Caco-2 (cell line): ENCODE measurements around the gene ADD3. TPM values are rescaled to one million over a fixed set of nuclear protein-coding genes. Genes with fewer than 3 reads are reported as not detected.

Experiments
- BruUV-seq: library from RNA; stranded (reverse); fragments of 400-500 nt; replicated peaks from 2 replicates; lab custom pipeline; 2021; lab: Mats Ljungman, UMichigan
- CTCF ChIA-PET: fragments of 300-600 bp; sonication (Branson Sonifier 250); formaldehyde crosslinking; loops from one replicate; lab custom pipeline; 2022; ENCODE audit warnings: antibody characterized with exemption; lab: Charles Lee
- POLR2A ChIA-PET: fragments of 300-600 bp; sonication (Branson Sonifier 250); formaldehyde crosslinking; loops from one replicate; lab custom pipeline; 2022; ENCODE audit warnings: antibody characterized with exemption; lab: Charles Lee
- DNase-seq, 2 experiments: peaks; one replicate each; pipeline versions ENCODE4 v3.0.0 to v3.0.0-alpha.2; 2020 to 2022
- H3K27me3 ChIP-seq: replicated peaks from 2 replicates; pipeline ENCODE4 v1.6.0; 2011; ENCODE audit warnings: low read length; ENCODE audit not compliant: control insufficient read depth, insufficient read depth
- H3K36me3 ChIP-seq: 2 replicates; pipeline ENCODE4 v1.5.1; 2011; ENCODE audit warnings: low read length; ENCODE audit not compliant: control insufficient read depth, insufficient read depth
- H3K4me1 ChIP-seq: fragments of 250-450 bp; sonication (Bioruptor Pico); 2 replicates; pipeline ENCODE4 v1.5.1; 2020; ENCODE audit warnings: mild to moderate bottlenecking
- H3K4me3 ChIP-seq: 2 replicates; pipeline ENCODE4 v1.5.1; 2011; ENCODE audit warnings: low read depth, mild to moderate bottlenecking, control low read depth, low read length
- H3K9me3 ChIP-seq: fragments of 250-450 bp; sonication (Bioruptor Pico); 2 replicates; pipeline ENCODE4 v1.5.1; 2020; ENCODE audit warnings: mild to moderate bottlenecking, moderate library complexity
- H3K27ac Mint-ChIP-seq: one replicate; pipeline ENCODE4 v1.8.0; 2022; ENCODE audit warnings: mixed read lengths; ENCODE audit not compliant: unreplicated experiment
- H3K27me3 Mint-ChIP-seq: one replicate; pipeline ENCODE4 v1.8.0; 2022; ENCODE audit warnings: mixed read lengths; ENCODE audit not compliant: insufficient read depth, unreplicated experiment
- H3K36me3 Mint-ChIP-seq: one replicate; pipeline ENCODE4 v1.8.0; 2022; ENCODE audit warnings: mild to moderate bottlenecking, mixed read lengths; ENCODE audit not compliant: insufficient read depth, unreplicated experiment
- H3K4me1 Mint-ChIP-seq: one replicate; pipeline ENCODE4 v1.8.0; 2022; ENCODE audit warnings: low read depth, mixed read lengths; ENCODE audit not compliant: unreplicated experiment
- H3K4me3 Mint-ChIP-seq: one replicate; pipeline ENCODE4 v1.8.0; 2022; ENCODE audit warnings: mild to moderate bottlenecking, moderate library complexity, mixed read lengths; ENCODE audit not compliant: unreplicated experiment
- H3K9me3 Mint-ChIP-seq: one replicate; pipeline ENCODE4 v1.8.0; 2022; ENCODE audit warnings: mixed read lengths; ENCODE audit not compliant: unreplicated experiment
- intact Hi-C: fragments of 100-400 bp; cut with micrococcal nuclease; formaldehyde crosslinking; loops from one replicate; pipeline ENCODE4 v1.10.0; 2022; ENCODE audit not compliant: unreplicated experiment
- total RNA-seq: library from RNA; stranded (reverse); gene quantifications from 2 replicates; pipeline ENCODE4 v1.2.3, GENCODE V29; 2022
- TF ChIP-seq, protein P1 (sequence below), 2 experiments: fragments of 200-600 bp in 1 of 2; IDR thresholded peaks; 1 replicate in 1 of 2; 2 replicates in 1 of 2; pipeline versions ENCODE4 v1.5.1 to v1.8.0; 2011 to 2022; ENCODE audit warnings: antibody characterized with exemption in 1 of 2, control low read depth in 1 of 2, inconsistent platforms in 1 of 2, low read depth in 1 of 2, low read length in 1 of 2, mild to moderate bottlenecking in 1 of 2, moderate library complexity in 1 of 2; ENCODE audit not compliant: insufficient read depth in 1 of 2, severe bottlenecking in 1 of 2, unreplicated experiment in 1 of 2

The ADD3 gene
- total RNA-seq, 1 experiment from 2014 or later, result 264 TPM

DNA sequence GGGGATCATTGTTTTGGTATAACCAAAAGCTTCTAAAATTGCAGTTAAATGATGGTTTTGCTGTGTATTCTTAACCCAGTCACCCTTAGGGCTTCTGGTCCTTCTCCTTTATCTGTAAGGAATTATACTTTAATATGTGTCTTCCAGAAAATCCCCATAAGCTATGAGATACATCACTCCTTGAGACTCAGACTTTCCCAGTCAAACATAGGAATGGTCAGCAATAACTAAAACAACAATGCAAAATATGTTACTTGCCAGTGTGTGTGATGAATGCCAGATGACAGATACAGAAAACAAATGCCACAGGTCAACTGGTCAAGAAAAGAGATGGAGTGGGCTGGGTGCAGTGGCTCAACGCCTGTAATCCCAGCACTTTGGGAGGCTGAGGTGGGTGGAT is 10.1 kb downstream of the ADD3 start:
- ChIA-PET POLR2A (no interaction called here), CTCF (no interaction called here)
- BruUV-seq, result no TSS peak
- peaks cover 16% of the 10 kb centered on the region for H3K4me1 ChIP-seq
- TF ChIP-seq, protein P1, sequence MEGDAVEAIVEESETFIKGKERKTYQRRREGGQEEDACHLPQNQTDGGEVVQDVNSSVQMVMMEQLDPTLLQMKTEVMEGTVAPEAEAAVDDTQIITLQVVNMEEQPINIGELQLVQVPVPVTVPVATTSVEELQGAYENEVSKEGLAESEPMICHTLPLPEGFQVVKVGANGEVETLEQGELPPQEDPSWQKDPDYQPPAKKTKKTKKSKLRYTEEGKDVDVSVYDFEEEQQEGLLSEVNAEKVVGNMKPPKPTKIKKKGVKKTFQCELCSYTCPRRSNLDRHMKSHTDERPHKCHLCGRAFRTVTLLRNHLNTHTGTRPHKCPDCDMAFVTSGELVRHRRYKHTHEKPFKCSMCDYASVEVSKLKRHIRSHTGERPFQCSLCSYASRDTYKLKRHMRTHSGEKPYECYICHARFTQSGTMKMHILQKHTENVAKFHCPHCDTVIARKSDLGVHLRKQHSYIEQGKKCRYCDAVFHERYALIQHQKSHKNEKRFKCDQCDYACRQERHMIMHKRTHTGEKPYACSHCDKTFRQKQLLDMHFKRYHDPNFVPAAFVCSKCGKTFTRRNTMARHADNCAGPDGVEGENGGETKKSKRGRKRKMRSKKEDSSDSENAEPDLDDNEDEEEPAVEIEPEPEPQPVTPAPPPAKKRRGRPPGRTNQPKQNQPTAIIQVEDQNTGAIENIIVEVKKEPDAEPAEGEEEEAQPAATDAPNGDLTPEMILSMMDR (IDR thresholded peaks at IDR 0.05; ENCODE audit: insufficient read depth in 1 of 2, low read depth in 1 of 2, low read length in 1 of 2, severe bottlenecking in 1 of 2, unreplicated experiment in 1 of 2), result no peak
- DNase-seq, result no peak
- no peak overlapping the region for H3K27ac Mint-ChIP-seq
- H3K36me3 Mint-ChIP-seq, result peaks cover 34% of the 10 kb centered on the region
- H3K4me1 Mint-ChIP-seq, result peaks cover 39% of the 10 kb centered on the region
- H3K27me3 ChIP-seq, result no peaks in the 10 kb centered on the region
- H3K36me3 ChIP-seq, result peaks cover 2% of the 10 kb centered on the region; the same call in 1 of the 2 replicates
- intact Hi-C loops, result no loop called here
- no peak overlapping the region for H3K4me3 Mint-ChIP-seq
- H3K9me3 Mint-ChIP-seq, result no peaks in the 10 kb centered on the region
- no peak overlapping the region for H3K4me3 ChIP-seq
- H3K27me3 Mint-ChIP-seq, result no peaks in the 10 kb centered on the region
- H3K9me3 ChIP-seq, result no peaks in the 10 kb centered on the region

- no peaks in the 10 kb centered on the region for H3K9me3 Mint-ChIP-seq
- POLR2A ChIA-PET, result no interaction called here
- no peaks in the 10 kb centered on the region for H3K27me3 Mint-ChIP-seq
- no peaks in the 10 kb centered on the region for H3K36me3 ChIP-seq
- intact Hi-C loops, result no loop called here
- CTCF ChIA-PET, result interaction anchor here (1.3 kb wide), 1 partner anchor 136 kb away, joined by 3 read pairs; no protein-coding TSS in a partner anchor
- H3K27ac Mint-ChIP-seq, result no peak overlapping the region
- H3K36me3 Mint-ChIP-seq, result peaks cover 17% of the 10 kb centered on the region
- H3K4me3 ChIP-seq, result no peak overlapping the region
- DNase-seq, result no peak
- no TSS peak for BruUV-seq
- no peak overlapping the region for H3K4me3 Mint-ChIP-seq
- H3K27me3 ChIP-seq, result no peaks in the 10 kb centered on the region
- H3K4me1 ChIP-seq, result peaks cover 5% of the 10 kb centered on the region; the same call in 1 of the 2 replicates
- no peaks in the 10 kb centered on the region for H3K9me3 ChIP-seq
- TF ChIP-seq, protein P1 (IDR thresholded peaks at IDR 0.05; ENCODE audit: insufficient read depth in 1 of 2, low read depth in 1 of 2, low read length in 1 of 2, severe bottlenecking in 1 of 2, unreplicated experiment in 1 of 2), result no peak
- peaks cover 32% of the 10 kb centered on the region for H3K4me1 Mint-ChIP-seq
Measured at GRCh38 chr10:110020265-110020664, 12.5 kb downstream of the ADD3 start.

DNA sequence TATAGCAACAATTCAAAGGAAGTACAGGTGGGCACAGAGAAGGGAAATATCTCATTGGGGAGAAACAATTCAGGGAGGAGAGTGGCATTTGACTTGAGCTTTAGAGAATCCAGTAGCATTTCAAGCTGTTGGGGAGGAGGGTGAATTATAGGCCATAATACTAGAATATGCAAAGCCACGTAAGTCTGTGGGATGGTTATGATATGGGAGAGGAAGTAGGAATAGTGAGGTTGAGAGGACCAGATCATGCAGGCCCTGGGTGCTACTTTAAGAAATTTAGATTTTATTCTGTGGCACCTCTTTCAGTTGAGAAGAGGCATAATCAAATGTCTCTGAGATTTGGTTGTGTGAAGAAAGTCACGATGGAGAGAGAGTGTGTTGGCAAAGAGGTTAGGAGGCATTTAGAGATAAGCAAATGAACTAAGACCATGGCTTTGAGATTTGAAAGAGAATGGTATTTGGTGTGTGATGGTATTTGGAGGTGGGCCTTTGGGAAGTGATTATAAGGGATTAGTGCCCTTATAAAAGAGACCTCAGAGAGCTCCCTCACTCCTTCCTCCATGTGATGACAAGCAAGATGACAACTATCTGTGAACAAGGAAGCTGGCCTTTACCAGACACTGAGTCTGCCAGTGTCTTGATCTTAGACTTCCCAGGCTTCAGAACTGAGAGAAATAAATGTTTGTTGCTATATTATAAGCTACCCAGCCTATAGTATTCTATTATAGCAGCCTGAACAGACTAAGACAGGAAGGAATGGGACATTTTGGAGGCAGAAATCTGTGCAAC is 15.1 kb downstream of the ADD3 start:
- Mint-ChIP-seq H3K36me3 (peaks cover 11% of the 10 kb centered on the region), H3K9me3 (no peaks in the 10 kb centered on the region), H3K27me3 (no peaks in the 10 kb centered on the region), H3K27ac (no peak overlapping the region), H3K4me3 (no peak overlapping the region), H3K4me1 (peaks cover 27% of the 10 kb centered on the region)
- ChIA-PET CTCF (interaction anchor here (0.6 to 1.2 kb wide), 2 partner anchors 20 to 139 kb away, joined by 3 read pairs; no protein-coding TSS in a partner anchor), POLR2A (interaction anchor here (0.9 kb wide), 1 partner anchor 16 kb away, joined by 3 read pairs; the partner anchor contains the start of gene ADD3)
- TF ChIP-seq, protein P1 (IDR thresholded peaks at IDR 0.05; ENCODE audit: insufficient read depth in 1 of 2, low read depth in 1 of 2, low read length in 1 of 2, severe bottlenecking in 1 of 2, unreplicated experiment in 1 of 2), result no peak
- intact Hi-C loops, result no loop called here
- BruUV-seq, result no TSS peak
- Histone ChIP-seq H3K4me3 (no peak overlapping the region), H3K4me1 (no peaks in the 10 kb centered on the region), H3K36me3 (no peaks in the 10 kb centered on the region), H3K27me3 (no peaks in the 10 kb centered on the region), H3K9me3 (no peaks in the 10 kb centered on the region)
- no peak for DNase-seq
